Measurements from ENCODE around the gene CLCA4. TPM values are rescaled to one million over a fixed set of nuclear protein-coding genes. Genes with fewer than 3 reads are reported as not detected.
A peak's percentile ranks its signal among the peaks of the same experiment; 100 is the strongest.

Gene CLCA4
- total and polyA plus RNA-seq, 2 of the 4 experiments (the other 2 are of a cell fraction): not detected

GRCh38 chr1:86503406-86504136, 43.3 kb upstream of the CLCA4 start:
- H4K5ac ChIP-seq (ENCODE audit: low read depth, low read length): no peak overlapping the region
- H3K4me2 ChIP-seq (ENCODE audit: low read depth, low read length): peak overlapping the region; percentile 45
- peak overlapping the region; percentile 83 for H2AFZ ChIP-seq (replicated peaks; ENCODE audit: low read length, poor library complexity)
- H3K79me1 ChIP-seq (ENCODE audit: low read depth in 1 of 2, low read length in 2 of 2): no peaks in the 10 kb centered on the region
- intact Hi-C loops (cut with micrococcal nuclease) (loop anchor here (5.0 to 10.0 kb wide), 2 partner anchors 106 to 461 kb away; partner anchors contain the start of gene ODF2L), dilution Hi-C loops (cut with HindIII; ENCODE audit: low sequenced_read_pairs, unreplicated experiment) (no loop called here), in situ Hi-C loops (cut with MboI; ENCODE audit: low sequenced_read_pairs) (no loop called here)
- no peak overlapping the region for H2AK9ac ChIP-seq (replicated peaks; ENCODE audit: low read depth, low read length, poor library complexity)
- peaks cover 2% of the 10 kb centered on the region for H3K4me1 ChIP-seq (ENCODE audit: control insufficient read depth, insufficient read depth, low read length)
- no TSS peak for BruUV-seq (replicated peaks)
- no peak overlapping the region for H2BK20ac ChIP-seq (ENCODE audit: low read depth, low read length)
- 0 out of 4 replicates have a peak overlapping the region, but pooled peaks of 1 of the 2 experiments have one; percentile 11 for H4K8ac ChIP-seq (ENCODE audit: low read depth in 2 of 2, low read length in 2 of 2)
- ChIA-PET CTCF (no interaction called here), POLR2A (ENCODE audit: unreplicated experiment) (no interaction called here)
- ATAC-seq (ENCODE audit: low read depth) (peak; percentile 83), DNase-seq (peak; percentile 18)
- no peak overlapping the region; the same call in 1 of the 2 replicates for H2BK120ac ChIP-seq (ENCODE audit: low read depth, low read length)
- H3K9me3 ChIP-seq (ENCODE audit: control insufficient read depth, insufficient read depth, low read length): no peaks in the 10 kb centered on the region
- H2AK5ac ChIP-seq (ENCODE audit: low read depth, low read length): no peak overlapping the region
- no peak overlapping the region for H3K27ac ChIP-seq (ENCODE audit: insufficient read depth, low read length)
- H3K4ac ChIP-seq (ENCODE audit: low read depth, low read length): no peak overlapping the region
- TF ChIP-seq NFE2L2 (IDR thresholded peaks at IDR 0.05; ENCODE audit: low read depth, low read length) (no peak), USF2 (IDR thresholded peaks at IDR 0.05; ENCODE audit: low read depth, low read length) (peak; percentile 34; the same call in 1 of the 2 replicates), MXI1 (IDR thresholded peaks at IDR 0.05; ENCODE audit: borderline replicate concordance, low read depth, low read length) (no peak), MAFK (IDR thresholded peaks at IDR 0.05; ENCODE audit: low read depth, low read length) (no peak)
- no peak overlapping the region for H3K4me3 ChIP-seq (ENCODE audit: insufficient read depth, low read depth, low read length)
- H4K91ac ChIP-seq (ENCODE audit: insufficient read depth, low read depth, low read length): no peak overlapping the region
- H2BK5ac ChIP-seq (ENCODE audit: low read depth, low read length, poor library complexity, severe bottlenecking): no peak overlapping the region
- H3K14ac ChIP-seq (replicated peaks; ENCODE audit: low read depth, low read length): no peak overlapping the region
- no peak overlapping the region for H3K18ac ChIP-seq (ENCODE audit: low read depth, low read length)
- no peak overlapping the region for H3K9ac ChIP-seq (ENCODE audit: low read depth, low read length)
- no peak overlapping the region for H3K23ac ChIP-seq (ENCODE audit: low read depth, low read length)
- H3K27me3 ChIP-seq (ENCODE audit: control insufficient read depth, insufficient read depth, low read length): peaks cover 7% of the 10 kb centered on the region
- H3K9me1 ChIP-seq (ENCODE audit: insufficient read depth, low read length): no peaks in the 10 kb centered on the region
- H2BK15ac ChIP-seq (ENCODE audit: low read depth, low read length): no peak overlapping the region
- 22% methylated on average over 4 of the region's 18 CpGs; no CpG with 5 or more reads in 1 of the 2 experiments for WGBS, 2 experiments (ENCODE audit: extremely low coverage in 2 of 2, insufficient read length in 1 of 2)
- no peaks in the 10 kb centered on the region for H4K20me1 ChIP-seq (ENCODE audit: insufficient read depth, low read length)
- no peak overlapping the region for H3K56ac ChIP-seq (ENCODE audit: extremely low read depth, insufficient read depth, low read length)
- no peaks in the 10 kb centered on the region for H3K36me3 ChIP-seq (ENCODE audit: control insufficient read depth, insufficient read depth, low read length)
